ENCODE results near the gene AGRN.
"Not testable (repeated sequence)": the region's sequence is repeated elsewhere in the genome, so short reads cannot be mapped to it uniquely, and the experiment has no call there.

The AGRN gene

GRCh38 chr1:1001057-1001783 lies 18.7 kb upstream of the AGRN start:
- DNase-seq (ENCODE audit: low spot score): no peak

GRCh38 chr1:1003618-1004419 lies 16.1 kb upstream of the AGRN start:
- DNase-seq (ENCODE audit: low spot score): no peak

DNA sequence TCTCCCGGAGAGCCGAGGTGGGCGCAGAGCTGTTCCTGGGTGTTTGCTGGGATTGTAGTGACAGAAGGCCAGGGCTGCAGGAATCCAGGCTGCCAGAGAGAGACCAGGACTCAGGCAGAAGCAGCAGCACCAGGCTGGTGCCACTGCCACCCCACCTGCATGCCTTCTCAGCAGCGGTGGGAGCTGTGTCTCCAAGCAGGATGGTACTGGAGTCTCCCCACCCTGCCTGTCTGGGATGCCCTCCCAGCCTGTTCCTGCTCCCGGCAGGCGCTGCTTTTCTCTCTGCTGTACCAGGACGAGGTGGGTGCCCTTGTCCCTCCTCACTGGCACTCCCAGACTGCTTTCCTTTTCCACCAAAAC lies 15.5 kb upstream of the AGRN start:
- DNase-seq (ENCODE audit: low spot score): no peak

DNA sequence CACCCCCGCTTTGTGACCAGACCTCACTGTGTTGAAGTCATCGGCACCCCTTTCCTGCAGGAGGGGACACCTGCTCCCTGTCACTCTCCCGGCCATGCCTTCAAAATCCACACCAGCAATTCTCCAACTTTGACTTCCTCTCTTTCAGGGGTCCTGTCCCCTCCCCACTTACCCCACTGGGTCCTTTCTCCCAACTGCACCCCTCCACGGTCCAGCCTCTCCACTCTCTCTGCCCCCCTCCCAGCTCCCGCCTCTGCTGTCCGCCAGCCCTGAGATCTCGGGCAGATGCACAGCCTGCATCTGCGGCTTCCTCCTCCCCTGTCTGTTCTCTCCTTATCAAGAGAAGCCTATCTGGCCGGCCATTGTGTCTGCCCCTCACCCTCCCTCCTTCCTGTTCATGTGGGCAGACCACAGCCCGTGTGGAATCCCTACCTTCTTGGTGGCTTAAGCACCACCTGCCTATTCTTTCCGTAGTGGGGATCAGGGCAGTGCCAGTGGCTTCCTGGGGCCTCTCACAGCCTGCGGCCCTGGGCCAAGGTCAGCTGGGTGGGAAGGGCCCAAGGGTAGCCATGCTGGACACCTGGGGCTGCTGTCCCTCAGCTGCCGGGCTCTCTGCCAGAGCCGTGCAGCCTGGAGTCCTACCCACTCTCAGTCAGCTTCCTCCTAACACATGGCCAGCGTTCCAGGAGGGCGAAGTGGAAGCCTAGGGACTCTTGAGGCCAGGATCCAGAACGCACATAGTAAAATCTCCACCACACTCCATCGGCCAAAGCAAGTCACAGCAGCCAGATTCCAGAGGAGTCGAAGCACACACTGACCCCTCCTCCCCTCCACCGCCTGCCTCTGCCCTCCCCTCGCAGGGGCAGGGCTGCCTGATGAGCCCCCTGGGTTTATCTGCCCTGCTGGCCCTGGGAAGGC lies 14.9 kb upstream of the AGRN start:
- peak; percentile 66 for DNase-seq (ENCODE audit: low spot score)

GRCh38 chr1:1005774-1006304 lies 14.1 kb upstream of the AGRN start:
- DNase-seq (ENCODE audit: low spot score): no peak

DNA sequence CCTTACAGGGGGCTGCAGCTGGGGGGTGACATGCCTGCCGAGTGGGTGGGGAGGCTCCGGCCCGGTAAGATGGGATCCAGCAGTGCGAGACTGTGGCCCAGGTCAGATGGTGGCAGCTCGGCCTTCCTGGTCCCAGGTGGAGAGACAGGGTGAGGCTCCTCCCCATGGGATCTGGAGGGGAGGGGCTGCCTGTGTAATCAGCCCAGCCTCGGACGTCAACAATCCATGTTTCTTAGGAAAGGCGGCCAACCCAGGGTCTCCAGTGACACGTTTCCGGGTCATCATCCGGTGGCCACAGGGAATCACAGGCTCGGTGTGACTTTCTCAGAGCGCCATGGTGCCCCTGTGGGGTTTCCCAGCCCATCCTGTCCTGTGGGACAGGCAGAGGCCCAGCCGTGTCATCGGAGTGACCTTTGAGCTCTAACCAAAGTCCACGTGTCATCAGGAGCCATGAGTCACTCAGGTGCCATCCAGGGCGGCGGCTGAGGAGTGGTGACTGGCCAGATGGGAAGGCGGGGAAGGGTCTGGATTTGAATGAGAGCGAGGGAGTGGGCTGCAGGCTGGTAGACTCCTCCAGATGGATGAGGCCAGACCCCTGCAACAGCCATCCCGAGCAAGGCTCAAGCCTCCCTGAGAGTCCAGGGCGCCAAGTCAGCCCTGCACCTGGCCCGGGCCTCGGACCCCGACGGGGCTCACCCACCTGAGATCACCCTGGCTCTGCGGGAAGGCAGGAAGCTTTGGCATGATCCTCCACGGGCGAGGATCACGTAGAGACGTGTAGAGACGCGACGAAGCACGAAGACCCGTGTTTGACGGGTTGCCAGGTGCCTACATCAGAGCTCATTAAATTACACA lies 13.4 kb upstream of the AGRN start:
- DNase-seq (ENCODE audit: low spot score): no peak

DNA sequence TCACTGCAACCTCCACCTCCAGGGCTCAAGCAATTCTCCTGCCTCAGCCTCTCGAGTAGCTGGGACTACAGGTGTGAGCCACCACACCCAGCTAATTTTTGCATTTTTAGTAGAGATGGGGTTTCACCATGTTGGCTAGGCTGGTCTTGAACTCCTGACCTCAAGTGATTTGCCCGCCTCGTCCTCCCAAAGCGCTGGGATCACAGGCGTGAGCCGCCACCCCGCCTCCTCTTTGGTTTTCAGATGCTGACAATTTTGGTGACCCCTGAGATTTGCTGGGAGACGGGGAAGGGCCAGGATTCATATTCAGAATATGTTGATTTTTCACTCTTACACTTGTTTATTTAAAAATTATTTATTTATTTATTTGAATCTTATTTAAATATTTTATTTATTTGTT lies 9.8 kb upstream of the AGRN start:
- not testable (repeated sequence) for DNase-seq (ENCODE audit: low spot score)

DNA sequence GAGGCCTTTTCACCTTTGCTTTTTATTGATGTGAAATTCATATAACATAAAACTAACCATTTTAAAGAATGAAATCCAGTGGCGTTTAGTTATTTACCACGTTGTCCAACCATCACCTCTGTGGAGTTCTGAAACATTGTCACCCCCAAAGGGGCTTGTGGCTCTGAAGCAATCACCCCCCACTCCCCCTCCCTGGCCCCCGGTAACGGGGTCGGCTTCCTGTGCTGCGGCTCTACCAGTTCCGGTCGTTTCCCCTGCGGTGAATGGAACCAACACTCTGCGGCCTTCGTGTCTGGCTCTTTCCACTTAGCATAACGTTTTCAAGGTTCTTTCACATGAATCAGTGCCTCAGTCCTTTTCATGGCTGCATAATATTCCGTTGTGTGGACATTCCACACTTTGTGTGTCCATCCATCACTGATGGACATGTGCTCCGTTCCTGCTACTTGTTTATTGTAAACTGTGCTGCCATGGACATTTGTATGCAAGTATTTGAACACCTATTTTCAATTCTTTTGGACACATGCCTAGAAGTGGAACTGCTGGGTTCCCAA lies 8.4 kb upstream of the AGRN start:
- DNase-seq (ENCODE audit: low spot score): no peak

DNA sequence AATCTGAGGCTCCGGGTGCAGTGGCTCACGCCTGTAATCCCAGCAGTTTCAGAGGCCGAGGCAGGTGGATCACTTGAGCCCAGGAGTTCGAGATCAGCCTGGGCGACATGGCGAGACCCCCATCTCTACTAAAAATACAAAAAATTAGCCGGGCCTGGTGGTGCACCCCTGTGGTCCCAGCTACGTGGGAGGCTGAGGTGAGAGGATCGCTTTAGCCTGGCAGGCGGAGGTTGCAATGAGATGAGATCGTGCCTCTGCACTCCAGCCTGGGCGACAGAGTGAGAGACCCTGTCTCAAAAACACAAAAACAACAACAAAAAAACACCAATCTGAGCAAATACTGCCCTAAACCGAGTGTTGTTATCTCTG lies 7.2 kb upstream of the AGRN start:
- DNase-seq (ENCODE audit: low spot score): not testable (repeated sequence)

DNA sequence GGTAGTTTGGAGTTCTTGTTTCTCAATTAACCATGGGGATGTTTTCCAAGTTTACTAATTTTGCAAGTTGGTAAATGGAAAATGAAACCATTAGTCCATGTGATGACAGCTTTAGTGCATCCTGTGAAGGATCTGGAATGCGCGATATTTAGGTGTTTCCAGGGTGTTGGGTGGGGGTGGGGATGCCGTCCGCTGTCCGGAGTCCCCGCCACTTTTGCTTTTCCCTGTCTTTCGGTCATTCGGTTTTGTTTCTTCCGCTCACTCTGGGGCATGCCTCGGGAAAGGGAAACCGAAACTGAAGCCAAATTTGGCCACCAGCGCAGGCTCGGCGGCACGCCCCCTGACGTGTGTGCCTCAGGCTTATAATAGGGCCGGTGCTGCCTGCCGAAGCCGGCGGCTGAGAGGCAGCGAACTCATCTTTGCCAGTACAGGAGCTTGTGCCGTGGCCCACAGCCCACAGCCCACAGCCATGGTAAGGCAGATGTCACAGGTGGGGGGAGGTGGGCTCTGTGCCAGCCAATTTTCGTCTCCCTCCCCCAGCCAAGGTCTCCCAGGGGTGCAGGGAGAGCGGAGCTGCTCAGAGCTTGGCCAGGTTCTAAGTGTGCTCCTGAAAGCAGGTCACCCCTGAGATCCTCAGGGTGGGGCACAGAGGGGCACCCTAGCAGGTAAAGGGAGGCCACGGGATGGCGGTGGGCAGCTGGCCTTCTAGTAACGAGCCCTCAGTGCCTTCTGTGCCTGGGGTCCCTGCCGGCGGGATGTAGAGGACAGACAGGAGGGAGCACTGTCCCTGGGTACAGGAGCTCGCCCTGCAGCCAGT lies 6.6 kb upstream of the AGRN start, which contains the start of gene ISG15:
Gene ISG15 (plus strand): TSS at position 393 of the 817 bp plus-strand sequence. CDS start 77 bp downstream, at position 470.
- peak; percentile 83 for DNase-seq (ENCODE audit: low spot score)

- DNase-seq (ENCODE audit: low spot score): no peak
Observed at GRCh38 chr1:1013922-1014648, 5.8 kb upstream of the AGRN start.

- DNase-seq (ENCODE audit: low spot score): no peak
Observed at GRCh38 chr1:1014799-1015681, 4.9 kb upstream of the AGRN start.

GRCh38 chr1:1017397-1018320 lies 2.3 kb upstream of the AGRN start:
- not testable (repeated sequence) for DNase-seq (ENCODE audit: low spot score)

DNA sequence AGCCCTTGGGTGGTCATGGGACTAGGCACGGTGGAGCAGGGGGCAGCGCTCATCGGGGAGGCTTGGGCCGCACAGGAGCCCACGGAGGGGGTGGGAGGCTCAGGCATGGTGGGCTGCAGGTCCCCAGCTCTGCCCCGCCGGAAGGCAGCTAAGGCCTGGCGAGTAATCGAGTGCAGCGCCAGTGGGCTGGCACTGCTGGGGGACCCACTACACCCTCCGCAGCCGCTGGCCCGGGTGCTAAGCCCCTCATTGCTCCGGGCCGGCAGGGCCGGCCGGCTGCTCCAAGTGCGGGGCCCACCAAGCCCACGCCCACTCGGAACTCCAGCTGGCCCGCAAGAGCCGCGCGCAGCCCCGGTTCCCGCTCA lies 1.6 kb upstream of the AGRN start:
- not testable (repeated sequence) for DNase-seq (ENCODE audit: low spot score)

DNA sequence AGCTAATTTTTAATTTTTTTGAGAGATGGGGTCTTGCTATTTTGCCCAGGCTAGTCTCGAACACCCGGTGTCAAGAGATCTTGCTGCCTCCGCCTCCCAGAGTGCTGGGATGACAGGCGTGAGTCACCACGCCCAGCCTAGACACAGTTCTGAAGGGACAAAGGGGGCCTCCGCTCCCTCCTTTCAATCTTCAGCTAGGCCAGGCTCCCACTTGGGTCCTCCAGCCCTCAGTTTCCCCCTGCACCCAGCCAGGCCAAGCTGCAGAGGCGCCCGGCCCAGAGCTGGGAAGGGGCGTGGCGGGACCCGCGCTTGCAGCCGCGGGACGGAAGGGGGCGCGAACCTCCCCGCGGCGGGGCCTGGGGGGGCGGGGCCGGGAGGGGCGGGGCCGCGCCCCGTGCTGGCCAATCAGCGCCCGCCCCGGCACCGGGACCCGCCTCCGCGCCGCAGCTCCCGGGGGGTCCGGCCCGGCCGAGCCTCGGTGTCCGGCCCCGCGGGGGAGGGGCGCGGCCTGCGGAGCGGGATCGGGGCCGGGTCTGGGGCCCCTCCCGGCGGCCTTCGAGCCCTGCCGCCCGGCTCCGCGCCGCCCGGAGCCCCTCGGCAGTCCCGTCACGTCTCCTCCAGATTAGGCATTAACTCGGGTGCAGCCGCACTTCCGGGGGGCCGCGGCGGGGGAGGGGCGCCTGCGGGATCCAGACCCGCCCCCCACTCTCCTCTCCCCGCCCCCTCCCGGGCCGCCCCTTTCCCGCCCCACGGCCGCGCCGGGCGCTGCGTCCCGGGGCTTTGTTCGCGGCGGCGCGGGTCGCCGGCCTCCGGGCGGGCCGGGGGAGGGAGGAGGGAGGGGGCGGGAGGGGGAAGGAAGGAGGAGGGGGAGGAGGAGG lies 559 bp upstream of the AGRN start:
- peak; percentile 98 for DNase-seq (ENCODE audit: low spot score)

- DNase-seq (ENCODE audit: low spot score): peak; percentile 51
Observed at GRCh38 chr1:1020415-1021009, 592 bp downstream of the AGRN start.

Measured in AG08396 (cell line).